H54 (cell line): Measurements from ENCODE around the gene WTIP.
"Not testable (repeated sequence)": the region's sequence is repeated elsewhere in the genome, so short reads cannot be mapped to it uniquely, and the experiment has no call there.

Experiments used
- DNase-seq: peaks from one replicate; pipeline ENCODE4 v3.0.0; 2011; ENCODE audit warnings: low spot score, mixed read lengths; ENCODE audit not compliant: insufficient read length
- FAIRE-seq: peaks from 3 replicates; lab custom pipeline; 2011; peaks lifted over from hg19 to GRCh38; lab: Jason Lieb, UNC
- POLR2A ChIP-seq: IDR thresholded peaks from 2 replicates; pipeline ENCODE4 v1.6.1; 2011; ENCODE audit warnings: low read depth, mild to moderate bottlenecking, low read length

Gene WTIP

GRCh38 chr19:34471906-34472700, 9.5 kb upstream of the WTIP start:
- no peak for TF ChIP-seq POLR2A
- FAIRE-seq, result no peak
- no peak for DNase-seq

- TF ChIP-seq POLR2A, result no peak
- no peak for DNase-seq
These were observed 7.1 kb upstream of the WTIP start for GRCh38 chr19:34474233-34474989.

GRCh38 chr19:34475026-34475974, 6.3 kb upstream of the WTIP start:
- DNase-seq (peak; percentile 71), FAIRE-seq (peak; percentile 55)
- TF ChIP-seq POLR2A, result no peak

More at GRCh38 chr19:34474233-34474989, 7.1 kb upstream of the WTIP start:
- FAIRE-seq, result no peak

GRCh38 chr19:34475975-34476594, 5.5 kb upstream of the WTIP start:
- DNase-seq (no peak), FAIRE-seq (no peak)
- TF ChIP-seq POLR2A, result no peak

GRCh38 chr19:34478496-34478895, 3.1 kb upstream of the WTIP start:
- FAIRE-seq, DNase-seq: not testable (repeated sequence)

- DNase-seq, result no peak
- no peak for TF ChIP-seq POLR2A
- FAIRE-seq, result no peak
These were observed 2.2 kb upstream of the WTIP start for GRCh38 chr19:34479396-34479795.

- TF ChIP-seq POLR2A, result no peak
- DNase-seq, result no peak
- no peak for FAIRE-seq
These were observed 1.1 kb upstream of the WTIP start for GRCh38 chr19:34480491-34480890.

GRCh38 chr19:34481861-34482379, 362 bp downstream of the WTIP start:
- DNase-seq (peak; percentile 61), FAIRE-seq (no peak)
- no peak for TF ChIP-seq POLR2A

- FAIRE-seq (no peak), DNase-seq (no peak)
- no peak for TF ChIP-seq POLR2A
These were observed 1.1 kb downstream of the WTIP start for GRCh38 chr19:34482380-34483250.

GRCh38 chr19:34484328-34484727, 2.8 kb downstream of the WTIP start:
- FAIRE-seq (no peak), DNase-seq (no peak)

GRCh38 chr19:34485831-34486230, 4.3 kb downstream of the WTIP start:
- FAIRE-seq (no peak), DNase-seq (no peak)
- TF ChIP-seq POLR2A, result no peak

More at GRCh38 chr19:34484328-34484727, 2.8 kb downstream of the WTIP start:
- no peak for TF ChIP-seq POLR2A

- FAIRE-seq (no peak), DNase-seq (no peak)
These were observed 6.1 kb downstream of the WTIP start for GRCh38 chr19:34487651-34488051.

More at GRCh38 chr19:34487651-34488051, 6.1 kb downstream of the WTIP start:
- no peak for TF ChIP-seq POLR2A
